GM19463 (cell line): ENCODE results near the gene SEMA3C.
"Not testable (repeated sequence)": the region's sequence is repeated elsewhere in the genome, so short reads cannot be mapped to it uniquely, and the experiment has no call there.

ENCODE experiments used
- ATAC-seq: cut with Tn5 transposase; IDR thresholded peaks from one replicate; pipeline ENCODE4 v1.9.1; 2021; ENCODE audit warnings: mild to moderate bottlenecking, moderate library complexity; ENCODE audit not compliant: unreplicated experiment

Gene SEMA3C

GRCh38 chr7:80929619-80930018, 10.8 kb upstream of the SEMA3C start:
- no peak for ATAC-seq

- not testable (repeated sequence) for ATAC-seq
These were observed 8.1 kb upstream of the SEMA3C start for GRCh38 chr7:80926955-80927354.

GRCh38 chr7:80924090-80924489, 5.2 kb upstream of the SEMA3C start:
- ATAC-seq: no peak

- no peak for ATAC-seq
These were observed 4.4 kb upstream of the SEMA3C start for GRCh38 chr7:80923211-80923612.

- no peak for ATAC-seq
These were observed 3.6 kb upstream of the SEMA3C start for GRCh38 chr7:80922253-80923049.

GRCh38 chr7:80921130-80921529, 2.3 kb upstream of the SEMA3C start:
- no peak for ATAC-seq

- ATAC-seq: peak; percentile 54
These were observed 452 bp downstream of the SEMA3C start for GRCh38 chr7:80918399-80918798.

- ATAC-seq: no peak
These were observed 1.8 kb downstream of the SEMA3C start for GRCh38 chr7:80916770-80917741.

- no peak for ATAC-seq
These were observed 8.6 kb downstream of the SEMA3C start for GRCh38 chr7:80910228-80910627.

- ATAC-seq: no peak
These were observed 10.5 kb downstream of the SEMA3C start for GRCh38 chr7:80908360-80908797.

- no peak for ATAC-seq
These were observed 11.2 kb downstream of the SEMA3C start for GRCh38 chr7:80907612-80908011.

GRCh38 chr7:80907141-80907601, 11.7 kb downstream of the SEMA3C start:
- no peak for ATAC-seq

GRCh38 chr7:80905334-80905733, 13.5 kb downstream of the SEMA3C start:
- ATAC-seq: no peak

- ATAC-seq: no peak
These were observed 16.0 kb downstream of the SEMA3C start for GRCh38 chr7:80902716-80903308.

GRCh38 chr7:80902019-80902418, 16.8 kb downstream of the SEMA3C start:
- ATAC-seq: no peak

- no peak for ATAC-seq
These were observed 18.0 kb downstream of the SEMA3C start for GRCh38 chr7:80900583-80901576.

- no peak for ATAC-seq
These were observed 21.8 kb downstream of the SEMA3C start for GRCh38 chr7:80896906-80897598.

GRCh38 chr7:80895056-80895455, 23.8 kb downstream of the SEMA3C start:
- no peak for ATAC-seq

- no peak for ATAC-seq
These were observed 27.6 kb downstream of the SEMA3C start for GRCh38 chr7:80891259-80891544.
